GM03348 (cell line): ENCODE data around the gene STARD4.
A peak's percentile ranks its signal among the peaks of the same experiment; 100 is the strongest.

ENCODE experiments used
- DNase-seq: peaks from one replicate; pipeline ENCODE4 v3.0.0; 2012; ENCODE audit warnings: low spot score

The STARD4 gene

DNA sequence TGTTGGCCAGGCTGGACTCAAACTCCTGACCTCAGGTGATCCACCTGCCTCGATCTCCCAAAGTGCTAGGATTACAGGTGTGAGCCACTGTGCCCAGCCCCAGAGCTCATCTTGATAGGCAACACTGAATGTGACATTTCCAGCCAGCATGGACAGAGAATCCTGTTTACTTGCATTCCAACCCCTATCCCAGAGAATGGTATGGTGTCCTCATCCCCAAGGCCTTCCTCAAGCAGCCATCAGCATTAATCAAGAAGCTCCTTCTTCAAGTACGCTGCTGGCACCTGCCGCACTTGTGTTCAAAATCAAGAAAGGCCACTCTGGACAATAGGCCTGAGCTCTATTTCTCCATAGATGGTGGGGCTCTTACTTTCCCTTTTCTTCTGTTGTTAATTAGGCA, 40.2 kb downstream of the STARD4 start:
- no peak for DNase-seq

DNA sequence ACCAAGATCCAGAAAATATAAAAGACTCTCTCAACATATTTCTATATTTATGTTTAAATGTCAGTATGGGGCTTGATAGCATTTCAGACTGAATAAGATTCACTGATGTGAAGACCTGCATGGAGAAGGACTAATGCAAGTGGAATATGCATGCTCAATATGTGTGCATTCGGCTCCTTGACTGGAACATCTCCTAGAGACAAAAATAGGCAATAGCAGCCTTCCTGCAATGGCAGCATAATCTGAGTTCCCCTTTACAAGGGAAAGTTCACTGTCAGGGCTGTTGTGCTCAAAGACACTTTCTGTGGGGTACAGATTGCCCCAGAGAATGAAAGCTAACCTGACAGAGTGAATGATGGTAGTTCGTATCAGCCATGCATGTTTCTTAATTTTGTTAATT, 42.4 kb downstream of the STARD4 start:
- DNase-seq, result no peak

DNA sequence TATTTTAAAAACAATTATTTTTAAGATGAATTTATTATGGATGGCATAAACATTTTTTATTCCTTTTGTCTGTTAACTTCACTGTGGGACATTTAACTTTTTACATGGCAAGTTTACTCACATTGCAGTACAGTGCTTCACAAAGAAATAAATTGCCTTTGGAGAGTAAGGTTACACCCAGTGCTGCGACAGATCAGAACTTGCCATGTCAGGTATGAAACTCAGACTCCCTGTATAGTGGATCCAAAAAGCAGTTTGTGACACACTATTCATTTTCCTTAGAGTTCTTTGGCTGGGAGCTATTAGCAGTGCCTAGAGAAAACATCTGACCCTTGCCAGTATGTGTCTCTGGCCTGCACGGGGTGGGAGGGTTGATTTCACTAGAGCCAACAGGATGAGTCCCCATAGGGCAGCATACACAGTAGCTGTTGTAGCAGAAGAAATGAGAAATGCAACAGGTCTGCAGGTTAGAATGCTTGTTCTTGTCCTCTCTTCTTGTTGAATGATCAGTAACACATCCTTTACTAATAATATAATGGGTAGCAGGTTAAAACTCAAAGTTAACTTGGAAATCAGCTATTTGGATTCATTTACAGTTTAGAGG, 42.9 kb downstream of the STARD4 start:
- DNase-seq, result no peak

DNA sequence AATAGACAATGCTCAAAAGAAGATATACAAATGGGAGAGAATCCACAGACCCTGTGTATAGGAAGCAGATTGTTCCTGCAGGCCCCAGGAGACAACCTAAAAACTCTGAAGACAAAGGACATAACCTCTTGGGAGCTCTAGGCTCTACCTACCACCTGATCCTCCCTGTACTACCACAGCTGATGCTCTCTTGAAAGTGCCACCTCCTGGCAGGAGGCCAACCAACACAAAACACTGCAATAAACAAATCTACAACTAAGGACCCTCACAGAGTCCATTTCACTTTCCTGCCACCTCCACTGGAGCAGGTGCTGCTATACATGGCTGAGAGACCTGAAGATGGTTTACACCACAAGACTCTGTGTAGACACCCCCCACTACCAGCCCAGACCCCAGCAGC, 49.0 kb downstream of the STARD4 start:
- no peak for DNase-seq

DNA sequence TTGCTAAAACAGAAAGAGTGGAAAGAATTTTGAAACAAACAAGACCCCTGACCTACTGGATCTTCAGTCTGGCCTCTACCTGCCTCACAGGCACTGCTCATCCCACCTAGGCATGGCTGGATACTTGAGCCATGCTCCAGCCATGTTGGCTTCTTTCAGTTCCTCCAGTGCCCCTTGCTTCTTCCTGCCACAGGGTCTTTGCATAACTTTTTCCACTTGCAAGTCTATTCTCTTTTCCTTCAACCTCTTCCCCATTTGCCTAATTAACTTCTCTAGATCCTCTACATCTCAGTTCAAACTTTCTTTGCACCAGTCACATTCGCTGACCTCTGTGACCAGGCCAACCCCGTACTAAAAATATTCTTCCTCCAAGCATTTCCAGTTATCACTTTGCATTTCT, 50.4 kb downstream of the STARD4 start:
- DNase-seq, result no peak

DNA sequence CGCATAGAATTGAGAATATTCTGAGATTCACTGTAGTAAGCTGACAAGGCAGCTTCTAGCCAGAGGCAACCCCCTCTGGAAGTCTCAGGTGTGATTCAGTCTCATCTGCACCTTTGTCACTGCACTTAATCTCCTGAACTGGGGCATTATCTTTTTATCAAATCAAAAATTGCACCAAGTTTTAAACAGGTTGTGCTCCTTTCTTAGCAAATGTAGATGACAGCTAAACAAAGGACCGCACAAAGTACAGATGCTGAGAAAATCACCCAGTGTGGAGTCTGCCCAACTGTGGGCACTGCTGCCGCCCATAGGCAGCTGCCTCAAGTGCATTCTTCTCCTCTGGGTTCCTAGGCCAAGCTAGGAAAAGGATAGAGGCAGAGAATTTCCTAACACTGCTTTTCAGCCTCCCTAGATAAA, 51.1 kb downstream of the STARD4 start:
- peak; percentile 66 for DNase-seq

DNA sequence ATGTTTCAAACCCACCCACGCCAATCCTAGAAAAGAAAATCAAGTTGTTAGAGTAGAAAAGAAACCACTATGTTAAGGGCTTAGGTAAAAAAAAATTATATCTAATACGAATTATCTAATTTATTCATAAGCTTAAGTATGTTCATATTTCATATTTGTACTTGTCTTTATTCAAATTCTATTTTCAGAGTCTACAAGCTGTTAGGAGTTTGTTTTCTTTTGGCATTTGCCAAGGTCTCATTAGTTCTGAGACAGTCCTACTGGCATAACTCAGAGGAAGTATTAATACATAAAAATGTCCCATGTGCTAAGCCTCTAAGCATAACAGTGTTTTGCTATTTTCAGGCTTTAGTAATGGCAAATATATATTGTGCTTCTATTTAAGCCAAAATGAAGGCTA, 57.6 kb downstream of the STARD4 start:
- no peak for DNase-seq

DNA sequence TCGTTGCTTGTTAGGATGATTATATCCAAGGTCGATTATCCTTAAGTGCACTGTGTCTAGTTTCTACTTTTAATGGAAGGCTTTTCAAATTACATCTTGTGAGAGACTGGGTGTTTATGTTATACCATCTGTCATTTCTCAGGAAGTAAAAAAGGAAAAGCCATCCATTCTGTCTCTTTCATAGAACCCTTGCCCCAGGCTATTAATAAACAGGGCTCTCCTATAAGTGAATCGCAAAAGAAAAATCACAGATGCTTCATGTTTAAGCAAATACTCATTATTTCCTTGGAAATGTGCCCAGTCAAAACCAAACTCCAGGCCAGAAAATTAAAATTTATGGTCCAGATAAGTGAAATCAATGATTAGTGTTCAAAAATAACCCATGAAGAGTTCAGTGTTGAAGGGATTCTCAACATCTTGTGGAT, 58.1 kb downstream of the STARD4 start:
- DNase-seq, result no peak

DNA sequence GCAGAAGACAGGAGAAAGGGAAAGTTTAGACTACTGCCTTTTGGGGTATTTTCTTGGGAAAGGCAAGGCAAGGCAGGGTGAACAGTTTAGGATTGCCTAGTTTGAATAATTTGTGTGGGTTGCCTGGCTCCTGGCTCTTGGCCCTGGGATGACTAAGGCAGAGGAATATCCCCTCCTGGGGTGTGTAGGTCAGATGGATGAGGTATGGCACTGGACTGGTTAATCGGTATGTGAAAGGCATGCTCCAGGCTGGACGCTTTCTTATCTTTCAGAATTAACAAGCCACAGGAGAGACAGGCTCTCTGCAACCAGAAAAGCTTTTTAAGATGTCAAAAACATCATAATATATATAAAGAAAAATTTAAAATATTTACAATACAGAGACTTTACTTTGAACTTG, 58.6 kb downstream of the STARD4 start:
- DNase-seq, result peak; percentile 23

DNA sequence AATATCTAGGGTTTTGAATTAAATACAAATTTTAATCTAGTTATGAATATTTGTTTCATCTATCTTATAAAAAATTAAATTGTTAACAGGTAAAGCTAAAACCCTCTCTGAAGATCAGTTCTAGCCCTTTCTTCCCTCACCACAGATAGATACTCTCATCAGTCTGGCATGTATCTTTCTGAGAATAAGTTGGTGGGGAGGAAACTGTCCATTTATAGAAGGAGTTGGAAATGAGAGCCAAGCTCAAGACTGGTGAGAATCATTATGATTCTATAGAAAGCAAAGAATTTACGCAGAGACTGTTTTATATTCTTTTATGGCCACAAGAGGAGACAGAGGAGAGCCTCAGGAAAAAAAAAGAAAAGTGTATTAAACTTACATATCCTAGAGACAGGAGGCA, 59.0 kb downstream of the STARD4 start:
- DNase-seq, result peak; percentile 35

DNA sequence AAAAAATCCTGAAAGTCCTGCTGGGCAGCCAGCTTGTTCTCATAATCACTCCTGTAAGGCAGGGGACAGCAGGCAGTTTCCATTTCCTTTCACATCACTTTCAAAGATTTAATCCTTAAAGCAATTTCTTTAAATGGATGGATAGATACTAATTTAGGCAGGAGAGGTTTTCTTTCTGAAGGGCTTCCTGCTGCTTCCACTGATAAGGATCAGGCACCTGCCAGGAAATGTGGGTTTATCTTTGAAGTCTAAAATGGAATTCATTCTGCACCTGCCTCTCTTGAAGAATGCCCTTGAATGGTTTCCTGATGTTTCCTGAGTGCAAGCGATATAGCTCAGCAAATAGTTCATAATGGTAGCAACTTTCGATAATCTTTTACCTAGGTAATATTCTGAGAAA, 64.5 kb downstream of the STARD4 start:
- DNase-seq, result no peak

DNA sequence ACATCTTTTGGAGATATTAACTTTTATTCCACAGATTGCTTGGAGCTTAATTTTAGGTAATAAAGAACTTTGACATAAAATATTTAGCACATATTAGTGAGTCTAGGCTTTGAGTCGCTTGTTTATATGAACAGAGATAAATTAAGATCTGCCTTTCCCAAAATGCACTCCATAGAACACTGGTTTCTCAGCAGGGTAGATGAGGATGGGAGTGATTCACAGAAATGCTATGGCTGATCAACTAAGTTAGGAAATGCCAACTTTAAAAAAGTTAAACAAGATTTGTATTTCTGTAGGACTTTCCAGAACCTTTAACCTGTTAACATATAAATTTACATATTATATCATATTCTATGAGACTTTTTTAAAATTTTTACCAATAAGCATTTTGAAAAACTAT, 65.2 kb downstream of the STARD4 start:
- DNase-seq, result no peak
